Astrocyte (in vitro differentiated cells and primary cell): ENCODE measurements around the gene MBTD1. TPM values are rescaled to one million over a fixed set of nuclear protein-coding genes. Genes with fewer than 3 reads are reported as not detected.

Source experiments
- DNase-seq: peaks from one replicate; pipeline ENCODE4 v3.0.0-alpha.2; 2010; ENCODE audit warnings: low read depth
- FAIRE-seq: peaks from 2 replicates; lab custom pipeline; 2011; peaks lifted over from hg19 to GRCh38; lab: Jason Lieb, UNC
- H2AFZ ChIP-seq: 2 replicates; pipeline ENCODE4 v1.6.0; 2012; ENCODE audit warnings: low read depth, low read length, inconsistent platforms
- H3K27ac ChIP-seq: 2 replicates; pipeline ENCODE4 v1.5.1; 2011; ENCODE audit warnings: low read depth, low read length, inconsistent platforms
- H3K27me3 ChIP-seq: 2 replicates; pipeline ENCODE4 v1.6.0; 2011; ENCODE audit warnings: low read length, inconsistent platforms; ENCODE audit not compliant: insufficient read depth
- H3K36me3 ChIP-seq: 2 replicates; pipeline ENCODE4 v1.5.1; 2011; ENCODE audit warnings: low read length, inconsistent platforms; ENCODE audit not compliant: insufficient read depth
- H3K4me1 ChIP-seq: 2 replicates; pipeline ENCODE4 v1.5.1; 2011; ENCODE audit warnings: low read length, inconsistent platforms; ENCODE audit not compliant: insufficient read depth
- H3K4me2 ChIP-seq: 2 replicates; pipeline ENCODE4 v1.6.0; 2012; ENCODE audit warnings: low read length, inconsistent platforms
- H3K4me3 ChIP-seq: 2 replicates; pipeline ENCODE4 v1.5.1; 2011; ENCODE audit warnings: low read depth, mild to moderate bottlenecking, low read length, inconsistent platforms; ENCODE audit not compliant: insufficient read depth
- H3K79me2 ChIP-seq: 2 replicates; pipeline ENCODE4 v1.6.0; 2012; ENCODE audit warnings: mild to moderate bottlenecking, low read length, inconsistent platforms; ENCODE audit not compliant: insufficient read depth
- H3K9ac ChIP-seq: 2 replicates; pipeline ENCODE4 v1.6.0; 2012; ENCODE audit warnings: mild to moderate bottlenecking, low read length, inconsistent platforms
- H3K9me3 ChIP-seq: 2 replicates; pipeline ENCODE4 v1.5.1; 2012; ENCODE audit warnings: low read depth, mild to moderate bottlenecking, low read length, inconsistent platforms; ENCODE audit not compliant: insufficient read depth
- H4K20me1 ChIP-seq: 2 replicates; pipeline ENCODE4 v1.6.0; 2012; ENCODE audit warnings: low read length, inconsistent platforms; ENCODE audit not compliant: insufficient read depth
- H3K27ac Mint-ChIP-seq: one replicate; pipeline ENCODE4 v1.8.0; 2021; ENCODE audit warnings: mild to moderate bottlenecking, mixed read lengths; ENCODE audit not compliant: unreplicated experiment
- H3K27me3 Mint-ChIP-seq: one replicate; pipeline ENCODE4 v1.8.0; 2021; ENCODE audit warnings: low read depth, mixed read lengths; ENCODE audit not compliant: unreplicated experiment
- H3K36me3 Mint-ChIP-seq: one replicate; pipeline ENCODE4 v1.8.0; 2021; ENCODE audit warnings: low read depth, mixed read lengths; ENCODE audit not compliant: unreplicated experiment
- H3K4me1 Mint-ChIP-seq: one replicate; pipeline ENCODE4 v1.8.0; 2021; ENCODE audit warnings: low read depth, mixed read lengths; ENCODE audit not compliant: unreplicated experiment
- H3K4me3 Mint-ChIP-seq: one replicate; pipeline ENCODE4 v1.8.0; 2021; ENCODE audit warnings: mild to moderate bottlenecking, moderate library complexity, mixed read lengths; ENCODE audit not compliant: unreplicated experiment
- H3K9me3 Mint-ChIP-seq: one replicate; pipeline ENCODE4 v1.8.0; 2021; ENCODE audit warnings: mild to moderate bottlenecking, mixed read lengths; ENCODE audit not compliant: unreplicated experiment
- CTCF ChIP-seq: IDR thresholded peaks from 2 replicates; pipeline ENCODE4 v1.5.1; 2011; ENCODE audit warnings: low read depth, mild to moderate bottlenecking, inconsistent platforms, low read length, moderate library complexity; ENCODE audit not compliant: insufficient read depth
- EZH2 ChIP-seq: IDR thresholded peaks from 2 replicates; pipeline ENCODE4 v1.6.1; 2012; ENCODE audit warnings: mild to moderate bottlenecking, low read length, inconsistent platforms; ENCODE audit not compliant: insufficient read depth
- total RNA-seq: library from RNA; stranded (reverse); gene quantifications from 2 replicates; pipeline ENCODE4 v1.2.1, GENCODE V29; 2021

MBTD1 gene
- total RNA-seq, 1 donor from 2014 or later, result 11.1 TPM

- H3K79me2 ChIP-seq, result peaks cover 14% of the 10 kb centered on the region
- Mint-ChIP-seq H3K27ac (no peak overlapping the region), H3K36me3 (no peaks in the 10 kb centered on the region)
Observed at GRCh38 chr17:51244041-51244440, 15.8 kb downstream of the MBTD1 start.

GRCh38 chr17:51240275-51240674, 19.6 kb downstream of the MBTD1 start:
- H3K27ac ChIP-seq, result no peak overlapping the region
- peaks cover 1% of the 10 kb centered on the region for H3K4me1 Mint-ChIP-seq
- H3K9me3 ChIP-seq, result no peaks in the 10 kb centered on the region
- no peaks in the 10 kb centered on the region for H3K36me3 Mint-ChIP-seq
- no peak overlapping the region for H3K4me2 ChIP-seq
- H3K4me1 ChIP-seq, result no peaks in the 10 kb centered on the region
- no peak for DNase-seq
- no peaks in the 10 kb centered on the region for H3K9me3 Mint-ChIP-seq
- no peaks in the 10 kb centered on the region for H3K27me3 ChIP-seq
- no peak for FAIRE-seq
- no peak overlapping the region for H3K4me3 ChIP-seq
- peaks cover 37% of the 10 kb centered on the region for H3K79me2 ChIP-seq
- H3K9ac ChIP-seq, result no peak overlapping the region
- no peak overlapping the region for H3K4me3 Mint-ChIP-seq
- no peak for TF ChIP-seq EZH2
- TF ChIP-seq CTCF, result no peak
- H3K27ac Mint-ChIP-seq, result no peak overlapping the region
- H3K27me3 Mint-ChIP-seq, result no peaks in the 10 kb centered on the region
- no peak overlapping the region for H2AFZ ChIP-seq
- peaks cover 9% of the 10 kb centered on the region for H4K20me1 ChIP-seq
- peaks cover 2% of the 10 kb centered on the region for H3K36me3 ChIP-seq

More at GRCh38 chr17:51244041-51244440, 15.8 kb downstream of the MBTD1 start:
- Mint-ChIP-seq H3K4me1 (peaks cover 6% of the 10 kb centered on the region), H3K27me3 (no peaks in the 10 kb centered on the region), H3K4me3 (no peak overlapping the region), H3K9me3 (no peaks in the 10 kb centered on the region)
- Histone ChIP-seq H3K9ac (no peak overlapping the region), H4K20me1 (no peaks in the 10 kb centered on the region), H3K27ac (no peak overlapping the region), H3K4me3 (no peak overlapping the region), H3K9me3 (no peaks in the 10 kb centered on the region), H3K4me2 (no peak overlapping the region), H2AFZ (no peak overlapping the region), H3K36me3 (no peaks in the 10 kb centered on the region), H3K4me1 (no peaks in the 10 kb centered on the region), H3K27me3 (no peaks in the 10 kb centered on the region)
- FAIRE-seq (no peak), DNase-seq (no peak)
- no peak for TF ChIP-seq EZH2
- no peak for TF ChIP-seq CTCF

- Mint-ChIP-seq H3K4me3 (no peak overlapping the region), H3K27ac (no peak overlapping the region), H3K4me1 (no peaks in the 10 kb centered on the region), H3K27me3 (no peaks in the 10 kb centered on the region), H3K9me3 (no peaks in the 10 kb centered on the region), H3K36me3 (no peaks in the 10 kb centered on the region)
- FAIRE-seq, result no peak
- Histone ChIP-seq H3K36me3 (peaks cover 2% of the 10 kb centered on the region), H3K27ac (no peak overlapping the region), H3K9me3 (no peaks in the 10 kb centered on the region), H4K20me1 (peaks cover 13% of the 10 kb centered on the region), H3K4me2 (no peak overlapping the region), H3K4me3 (no peak overlapping the region), H2AFZ (no peak overlapping the region), H3K4me1 (no peaks in the 10 kb centered on the region), H3K27me3 (no peaks in the 10 kb centered on the region), H3K79me2 (peaks cover 41% of the 10 kb centered on the region), H3K9ac (no peak overlapping the region)
- TF ChIP-seq CTCF, result no peak
- no peak for TF ChIP-seq EZH2
- no peak for DNase-seq
Observed at GRCh38 chr17:51238255-51238887, 21.5 kb downstream of the MBTD1 start.
